ENCODE results near the gene AATK.

AATK gene

GRCh38 chr17:81108220-81108619 is 57.8 kb downstream of the AATK start:
- no peak for DNase-seq

GRCh38 chr17:81106716-81107115 is 59.3 kb downstream of the AATK start:
- DNase-seq = no peak

- DNase-seq = no peak
Measured at GRCh38 chr17:81103379-81103778, 62.6 kb downstream of the AATK start.

GRCh38 chr17:81102869-81103268 is 63.2 kb downstream of the AATK start:
- DNase-seq = no peak

GRCh38 chr17:81102352-81102751 is 63.7 kb downstream of the AATK start:
- no peak for DNase-seq

- DNase-seq = peak; percentile 88
Measured at GRCh38 chr17:81101614-81102306, 64.3 kb downstream of the AATK start.

GRCh38 chr17:81100668-81101067 is 65.4 kb downstream of the AATK start:
- DNase-seq = no peak

GRCh38 chr17:81099888-81100287 is 66.1 kb downstream of the AATK start:
- no peak for DNase-seq

GRCh38 chr17:81097943-81098308 is 68.1 kb downstream of the AATK start:
- peak; percentile 13 for DNase-seq

GRCh38 chr17:81097134-81097942 is 68.7 kb downstream of the AATK start:
- DNase-seq = peak; percentile 47

- DNase-seq = no peak
Measured at GRCh38 chr17:81096741-81097133, 69.3 kb downstream of the AATK start.

GRCh38 chr17:81095383-81095762 is 70.6 kb downstream of the AATK start:
- DNase-seq = peak; percentile 30

- DNase-seq = peak; percentile 92
Measured at GRCh38 chr17:81094509-81095382, 71.3 kb downstream of the AATK start.

GRCh38 chr17:81093619-81094508 is 72.2 kb downstream of the AATK start:
- DNase-seq = no peak

GRCh38 chr17:81092518-81093095 is 73.4 kb downstream of the AATK start:
- no peak for DNase-seq

- DNase-seq = no peak
Measured at GRCh38 chr17:81091774-81092517, 74.1 kb downstream of the AATK start.

- no peak for DNase-seq
Measured at GRCh38 chr17:81091154-81091553, 74.9 kb downstream of the AATK start.

GRCh38 chr17:81090361-81091136 is 75.5 kb downstream of the AATK start:
- DNase-seq = peak; percentile 13

GRCh38 chr17:81086789-81087551 is 79.1 kb downstream of the AATK start:
- no peak for DNase-seq
